Cardiac muscle cell (in vitro differentiated cells and primary cell): Measurements from ENCODE around the gene ACP6. TPM values are rescaled to one million over a fixed set of nuclear protein-coding genes. Genes with fewer than 3 reads are reported as not detected.

Source experiments
- DNase-seq, 2 donors: peaks; one replicate each; pipeline versions ENCODE4 v3.0.0 to v3.0.0-alpha.2; 2010 to 2017; ENCODE audit warnings: low read depth in 1 of 2, low spot score in 1 of 2
- H3K27ac ChIP-seq: fragments of 200-600 bp; sonication (generic); 2 replicates; pipeline ENCODE4 v1.5.1; 2016
- H3K27me3 ChIP-seq: fragments of 200-600 bp; sonication (generic); 2 replicates; pipeline ENCODE4 v1.6.0; 2016; ENCODE audit warnings: control low read depth
- H3K36me3 ChIP-seq: fragments of 200-600 bp; sonication (generic); 2 replicates; pipeline ENCODE4 v1.5.1; 2016; ENCODE audit warnings: control low read depth
- H3K4me1 ChIP-seq: fragments of 200-600 bp; sonication (generic); 2 replicates; pipeline ENCODE4 v1.8.1; 2017; ENCODE audit warnings: low read depth, mild to moderate bottlenecking, mixed run types
- H3K4me3 ChIP-seq: fragments of 200-600 bp; sonication (generic); 2 replicates; pipeline ENCODE4 v1.5.1; 2016; ENCODE audit warnings: mild to moderate bottlenecking
- H3K9me3 ChIP-seq: fragments of 200-600 bp; sonication (generic); 2 replicates; pipeline ENCODE4 v1.5.1; 2017; ENCODE audit warnings: low read depth, mild to moderate bottlenecking, control low read depth
- polyA plus RNA-seq: library from polyadenylated mRNA; unstranded; fragments of >200 nt; fragmentation: Nextera tagmentation; extraction: Ambion mirVana; gene quantifications from 2 replicates; pipeline ENCODE4 v1.2.1, GENCODE V29; 2016
- total RNA-seq: library from RNA; depleted of rRNA; stranded (reverse); fragments of >200 nt; gene quantifications from 2 replicates; pipeline ENCODE4 v1.2.3, GENCODE V29; 2016
- TF ChIP-seq, protein P1 (sequence below): IDR thresholded peaks from 2 replicates; pipeline ENCODE4 v1.5.1; 2012; ENCODE audit warnings: low read depth, mild to moderate bottlenecking, low read length

Gene ACP6
- total and polyA plus RNA-seq, 2 experiments from 2014 or later = 45.7 to 73.9 TPM

DNA sequence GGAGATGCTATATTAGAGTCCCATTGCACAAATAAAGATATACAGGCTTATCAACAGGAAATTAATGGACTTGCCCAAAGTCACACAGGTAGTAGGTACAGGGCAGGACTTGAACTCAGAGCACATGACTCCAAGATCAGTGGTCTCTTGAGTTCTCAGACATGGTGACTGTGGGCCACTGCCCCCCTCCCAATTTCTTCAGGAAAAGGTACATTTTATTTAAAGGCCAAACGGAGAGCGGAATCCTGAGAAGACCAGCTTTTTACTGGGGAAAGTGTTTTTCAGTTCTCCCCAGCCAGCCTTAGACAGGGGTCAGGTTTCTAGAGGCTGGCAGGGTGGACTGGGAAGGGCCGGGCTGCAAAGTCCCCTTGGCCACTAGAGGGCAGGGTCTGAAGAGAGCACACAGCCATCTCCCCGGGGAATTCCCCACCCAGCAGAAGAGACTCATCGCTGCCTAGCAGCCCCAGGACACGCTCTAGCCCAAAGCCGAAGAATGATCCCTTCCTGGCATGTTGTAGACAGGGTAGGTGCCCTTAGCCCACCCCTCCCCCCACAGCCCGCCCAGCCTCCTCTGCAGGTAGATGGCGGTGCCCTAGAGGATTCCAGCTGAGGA is 29.7 kb downstream of the ACP6 start:
- H3K27ac ChIP-seq = peak overlapping the region; percentile 56
- H3K27me3 ChIP-seq = no peaks in the 10 kb centered on the region
- H3K4me3 ChIP-seq = no peak overlapping the region
- no peaks in the 10 kb centered on the region for H3K9me3 ChIP-seq
- peak; percentile 89 to 90 for DNase-seq
- no peaks in the 10 kb centered on the region for H3K36me3 ChIP-seq
- TF ChIP-seq, protein P1, sequence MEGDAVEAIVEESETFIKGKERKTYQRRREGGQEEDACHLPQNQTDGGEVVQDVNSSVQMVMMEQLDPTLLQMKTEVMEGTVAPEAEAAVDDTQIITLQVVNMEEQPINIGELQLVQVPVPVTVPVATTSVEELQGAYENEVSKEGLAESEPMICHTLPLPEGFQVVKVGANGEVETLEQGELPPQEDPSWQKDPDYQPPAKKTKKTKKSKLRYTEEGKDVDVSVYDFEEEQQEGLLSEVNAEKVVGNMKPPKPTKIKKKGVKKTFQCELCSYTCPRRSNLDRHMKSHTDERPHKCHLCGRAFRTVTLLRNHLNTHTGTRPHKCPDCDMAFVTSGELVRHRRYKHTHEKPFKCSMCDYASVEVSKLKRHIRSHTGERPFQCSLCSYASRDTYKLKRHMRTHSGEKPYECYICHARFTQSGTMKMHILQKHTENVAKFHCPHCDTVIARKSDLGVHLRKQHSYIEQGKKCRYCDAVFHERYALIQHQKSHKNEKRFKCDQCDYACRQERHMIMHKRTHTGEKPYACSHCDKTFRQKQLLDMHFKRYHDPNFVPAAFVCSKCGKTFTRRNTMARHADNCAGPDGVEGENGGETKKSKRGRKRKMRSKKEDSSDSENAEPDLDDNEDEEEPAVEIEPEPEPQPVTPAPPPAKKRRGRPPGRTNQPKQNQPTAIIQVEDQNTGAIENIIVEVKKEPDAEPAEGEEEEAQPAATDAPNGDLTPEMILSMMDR = peak; percentile 89
- H3K4me1 ChIP-seq = peaks cover 20% of the 10 kb centered on the region

DNA sequence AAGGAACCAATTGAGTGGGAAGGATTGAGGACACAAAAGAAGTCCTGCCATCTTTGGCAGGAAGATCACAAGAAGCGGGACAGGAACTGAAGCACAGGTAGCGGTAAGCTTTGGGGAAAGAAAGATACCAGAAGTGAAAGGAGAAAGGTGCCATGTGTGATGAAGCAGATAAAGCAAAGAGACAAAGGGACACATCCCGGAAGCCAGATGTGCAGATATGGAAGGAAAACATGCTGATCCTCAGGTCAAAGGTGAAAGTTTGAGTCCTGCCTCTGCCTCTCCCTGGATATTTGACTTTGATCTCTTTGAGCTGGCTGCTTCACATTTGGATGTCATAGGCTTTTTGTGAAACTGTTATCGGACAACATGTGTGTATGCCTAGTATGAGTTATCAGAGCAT is 34.0 kb downstream of the ACP6 start:
- DNase-seq = no peak
- TF ChIP-seq, protein P1 = no peak

DNA sequence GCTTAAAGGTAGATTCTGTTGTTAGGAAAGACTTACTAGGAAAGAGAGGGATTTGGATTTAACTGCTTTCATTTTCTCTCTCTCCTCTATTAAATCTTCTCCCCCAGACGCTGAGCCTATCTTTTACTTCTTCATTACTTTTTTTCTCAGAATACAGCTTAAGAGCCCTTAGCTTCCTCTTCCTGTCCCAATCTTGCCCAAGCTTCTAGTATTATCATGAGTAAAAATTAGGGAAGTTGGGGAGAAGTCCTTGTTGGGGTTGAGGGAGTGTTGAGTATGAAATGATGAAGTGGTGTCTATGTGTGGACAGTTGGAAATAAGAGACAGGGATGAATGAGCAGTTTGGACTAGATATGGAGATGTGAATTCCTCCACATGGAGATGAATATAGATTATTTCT is 35.0 kb downstream of the ACP6 start:
- no peak for DNase-seq
- Histone ChIP-seq H3K4me3 (no peak overlapping the region), H3K27ac (no peak overlapping the region), H3K27me3 (no peaks in the 10 kb centered on the region), H3K9me3 (no peaks in the 10 kb centered on the region), H3K36me3 (peaks cover 8% of the 10 kb centered on the region), H3K4me1 (no peaks in the 10 kb centered on the region)
- TF ChIP-seq, protein P1 = no peak

More for the DNA sequence above, 34.0 kb downstream of the ACP6 start:
- Histone ChIP-seq H3K4me1 (peaks cover 4% of the 10 kb centered on the region), H3K4me3 (no peak overlapping the region), H3K9me3 (no peaks in the 10 kb centered on the region), H3K27ac (no peak overlapping the region), H3K27me3 (no peaks in the 10 kb centered on the region), H3K36me3 (peaks cover 8% of the 10 kb centered on the region)

DNA sequence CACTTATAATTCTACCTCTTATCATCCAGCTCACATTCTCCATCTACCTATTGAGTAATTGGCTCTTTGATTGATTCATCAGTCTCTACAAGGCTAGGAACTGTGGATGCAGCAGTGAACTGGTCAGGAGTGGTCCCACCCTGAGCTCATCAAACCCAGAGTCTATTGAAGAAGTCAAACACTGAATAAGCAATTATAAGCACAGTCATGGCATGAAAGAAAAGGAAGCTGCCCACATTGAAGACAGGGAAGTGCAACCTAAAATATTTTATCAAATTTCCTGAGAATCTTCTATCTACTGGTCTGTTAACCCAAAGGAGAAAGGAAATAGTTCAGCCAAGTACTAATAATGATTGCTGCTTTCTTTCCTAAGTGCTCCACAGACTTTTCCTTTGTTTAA is 35.7 kb downstream of the ACP6 start:
- Histone ChIP-seq H3K36me3 (peaks cover 8% of the 10 kb centered on the region), H3K27ac (no peak overlapping the region), H3K4me3 (no peak overlapping the region), H3K9me3 (no peaks in the 10 kb centered on the region), H3K27me3 (no peaks in the 10 kb centered on the region), H3K4me1 (no peaks in the 10 kb centered on the region)
- TF ChIP-seq, protein P1 = no peak
- no peak for DNase-seq

DNA sequence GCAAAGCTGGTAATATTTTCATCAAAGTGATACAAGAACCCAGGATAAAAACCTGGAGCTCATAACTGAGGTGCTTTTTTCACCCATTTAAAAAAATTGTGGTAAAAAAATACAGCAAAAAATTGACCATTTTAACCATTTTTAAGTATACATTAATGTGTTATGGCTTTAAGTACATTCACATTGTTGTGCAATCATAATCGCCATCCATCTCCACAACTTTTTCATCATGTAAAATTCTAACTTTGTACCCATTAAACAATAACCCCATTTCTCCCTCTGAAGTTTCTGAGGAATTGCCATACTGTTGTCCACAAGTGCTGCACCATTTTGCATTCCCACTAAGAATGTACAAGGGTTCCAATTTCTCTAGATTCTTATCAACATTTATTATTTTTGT is 36.6 kb downstream of the ACP6 start:
- H3K36me3 ChIP-seq = peaks cover 8% of the 10 kb centered on the region
- no peak overlapping the region for H3K27ac ChIP-seq
- no peak overlapping the region for H3K4me3 ChIP-seq
- DNase-seq = no peak
- no peaks in the 10 kb centered on the region for H3K4me1 ChIP-seq
- TF ChIP-seq, protein P1 = no peak
- no peaks in the 10 kb centered on the region for H3K27me3 ChIP-seq
- no peaks in the 10 kb centered on the region for H3K9me3 ChIP-seq
